Activated CD4-positive, alpha-beta T cell treated with anti-CD3 and anti-CD28 coated beads for 4 hours (primary cell): ENCODE results near the gene IKZF2.

Experiments
- DNase-seq, 2 donors: peaks; one replicate each; pipeline ENCODE4 v3.0.0-alpha.2; 2020

IKZF2 gene

DNA sequence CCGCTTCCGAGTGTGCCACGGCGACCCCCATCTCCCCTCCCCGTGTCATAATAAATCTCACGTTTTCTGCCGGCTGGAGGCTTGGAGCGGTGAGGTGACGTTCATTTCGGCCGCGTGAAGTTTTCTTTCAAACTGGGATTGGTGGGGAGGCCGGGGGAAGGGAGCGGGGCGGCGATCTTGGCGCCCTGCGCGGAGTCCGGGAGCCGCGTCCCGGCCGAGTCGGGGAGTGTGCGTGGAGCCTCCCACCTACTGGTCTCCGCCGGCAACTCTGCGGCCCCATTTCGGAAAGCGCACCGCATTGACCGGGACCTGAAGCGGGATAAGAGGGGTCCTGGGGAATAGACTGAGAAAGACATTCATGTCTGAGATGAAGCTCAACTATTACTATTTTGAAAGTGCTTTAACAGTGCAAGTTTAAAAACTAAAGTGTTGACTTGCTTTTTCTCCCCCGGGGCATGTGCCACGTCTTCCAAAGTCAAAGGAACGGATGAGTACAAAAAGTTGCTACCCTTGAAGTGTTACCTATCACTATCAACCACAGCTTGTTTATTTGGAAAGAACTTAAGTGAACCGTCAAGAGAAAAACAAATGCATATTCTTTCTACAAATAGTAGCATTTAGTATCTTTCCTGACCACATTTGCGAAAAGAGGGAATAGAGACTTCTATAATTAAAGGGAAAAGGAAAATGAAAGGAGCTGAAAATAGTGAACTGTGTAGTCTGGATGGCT lies 818 bp upstream of the IKZF2 start:
- peak in 1 of 2 donors; percentile 10 for DNase-seq

DNA sequence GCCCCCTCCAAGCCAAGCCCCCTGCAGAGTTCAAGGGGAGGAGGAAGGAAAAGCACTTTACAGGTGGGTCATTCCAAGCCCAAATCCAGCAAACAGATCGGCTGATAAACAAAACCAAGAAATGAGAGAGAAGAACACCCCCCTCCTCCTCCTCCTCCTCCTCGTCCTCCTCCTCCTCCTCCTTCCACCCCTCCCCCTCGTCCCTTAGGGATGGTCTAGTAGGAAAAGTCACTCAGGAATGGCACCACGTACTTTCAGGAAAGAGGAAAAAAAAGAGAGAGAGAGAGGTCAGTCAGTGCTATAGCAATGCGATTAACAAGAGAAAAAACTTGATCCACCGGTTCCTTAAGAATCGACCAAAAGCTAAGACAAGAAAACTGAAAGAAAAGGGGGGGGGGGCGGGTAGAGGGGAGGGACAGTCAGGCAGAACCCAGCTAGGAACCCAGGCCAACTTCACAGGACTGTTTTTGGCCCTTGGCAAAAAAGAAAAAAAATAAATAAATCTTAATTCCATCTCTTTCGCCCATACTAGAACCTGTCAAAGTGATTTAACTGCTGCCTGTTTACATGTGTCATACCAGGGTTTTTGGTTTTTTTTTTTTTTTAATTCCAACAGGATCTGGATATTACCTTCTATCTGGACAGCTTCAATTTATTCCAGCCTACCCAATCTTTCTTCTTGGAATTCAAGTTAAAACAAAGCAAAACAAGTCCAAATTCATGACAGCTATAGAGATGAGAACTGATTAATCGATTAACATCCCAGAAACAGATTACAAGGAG lies 906 bp downstream of the IKZF2 start:
- no peak for DNase-seq

DNA sequence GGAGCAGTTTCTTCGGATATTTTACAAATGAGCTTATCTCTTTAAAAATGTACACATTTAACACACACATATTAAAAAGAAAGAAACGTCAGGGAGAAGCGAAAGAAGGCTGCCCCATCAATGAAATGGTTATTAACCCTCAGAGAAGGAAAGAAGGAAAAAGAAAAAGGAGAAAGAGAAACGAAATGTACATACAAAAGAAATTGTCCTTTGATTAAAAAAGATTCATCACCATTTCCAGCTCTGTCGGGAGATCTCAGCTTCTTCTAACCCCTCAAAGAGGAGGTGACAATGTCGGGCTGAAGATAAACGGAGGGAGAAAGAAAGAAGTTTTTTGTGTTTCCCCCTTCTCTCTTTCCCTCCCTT lies 1.5 kb downstream of the IKZF2 start:
- DNase-seq, result no peak

DNA sequence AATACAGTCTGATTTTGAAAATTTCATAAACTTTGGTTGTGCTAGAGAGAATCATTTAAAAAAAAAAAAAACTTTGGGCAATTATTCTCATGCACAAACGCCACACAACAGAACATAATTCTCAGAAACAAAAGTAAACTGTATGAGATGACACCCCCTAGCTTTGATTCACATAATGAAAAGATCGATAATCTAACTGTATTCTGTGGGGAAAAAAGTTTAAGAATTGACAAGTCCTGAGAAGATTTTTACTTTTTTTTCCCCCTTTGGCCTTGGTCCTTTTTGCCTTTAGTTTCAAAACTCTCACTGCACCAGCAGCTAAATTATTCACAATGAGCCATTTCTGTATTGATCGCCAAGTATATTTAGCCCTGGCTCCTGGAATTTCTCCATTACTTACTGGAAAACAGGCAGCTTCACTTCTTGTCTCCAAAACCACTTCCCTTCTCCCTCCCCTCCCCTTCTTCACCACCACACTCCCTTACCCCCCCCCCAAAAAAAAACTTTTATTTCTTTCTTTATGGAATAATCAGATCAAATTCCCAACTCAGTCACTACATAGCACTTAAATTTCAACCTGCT lies 2.0 kb downstream of the IKZF2 start:
- no peak for DNase-seq

DNA sequence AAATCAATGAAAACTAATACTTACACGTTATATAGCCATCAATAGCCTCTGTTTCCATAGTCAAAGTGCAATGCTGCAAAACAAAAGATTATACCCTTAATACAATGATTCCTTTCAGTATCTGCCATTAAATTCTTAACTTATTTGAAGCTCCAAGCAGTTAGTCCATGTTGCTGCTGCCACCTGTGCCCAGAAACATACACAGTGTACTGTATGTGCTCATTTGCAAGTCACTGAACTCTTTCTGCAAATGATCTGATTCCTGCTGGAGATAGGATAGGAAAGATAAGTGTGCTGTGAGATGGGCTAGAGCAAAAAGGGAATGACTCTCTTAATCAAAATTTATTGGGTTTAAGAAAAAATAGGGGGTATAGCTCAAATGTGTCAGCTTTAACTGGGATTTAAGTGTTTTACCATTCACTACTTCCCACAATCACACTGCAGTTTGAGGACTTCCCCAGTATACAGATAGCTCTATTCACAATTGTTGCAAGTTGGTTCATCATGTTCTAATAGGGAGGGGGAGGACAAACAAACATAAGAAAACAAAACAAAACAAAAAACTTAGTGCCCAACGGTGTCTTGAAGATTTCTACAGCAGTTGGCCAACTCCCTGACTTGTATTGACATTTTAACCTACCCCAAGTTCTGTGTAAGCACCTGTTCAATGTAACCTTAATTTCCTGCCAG lies 2.7 kb downstream of the IKZF2 start:
- DNase-seq, result no peak

DNA sequence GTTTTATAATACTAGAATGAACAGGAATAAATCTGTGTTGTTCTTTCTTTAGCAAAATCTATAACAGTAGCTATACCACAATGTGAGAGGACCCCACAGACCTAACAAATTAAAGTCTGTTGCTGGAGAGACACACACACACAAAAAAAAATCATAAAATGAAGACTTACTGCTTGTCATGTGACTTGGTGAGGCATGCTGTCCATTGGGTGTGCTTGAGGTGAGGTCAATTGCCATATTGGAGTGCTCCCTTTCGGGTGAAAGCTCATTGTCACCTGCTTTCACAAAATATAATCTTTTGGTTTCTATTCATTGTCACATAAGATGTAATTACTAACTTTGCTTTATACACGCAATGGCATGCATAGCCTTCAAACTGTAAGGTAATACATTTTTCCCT lies 3.9 kb downstream of the IKZF2 start:
- DNase-seq, result no peak

DNA sequence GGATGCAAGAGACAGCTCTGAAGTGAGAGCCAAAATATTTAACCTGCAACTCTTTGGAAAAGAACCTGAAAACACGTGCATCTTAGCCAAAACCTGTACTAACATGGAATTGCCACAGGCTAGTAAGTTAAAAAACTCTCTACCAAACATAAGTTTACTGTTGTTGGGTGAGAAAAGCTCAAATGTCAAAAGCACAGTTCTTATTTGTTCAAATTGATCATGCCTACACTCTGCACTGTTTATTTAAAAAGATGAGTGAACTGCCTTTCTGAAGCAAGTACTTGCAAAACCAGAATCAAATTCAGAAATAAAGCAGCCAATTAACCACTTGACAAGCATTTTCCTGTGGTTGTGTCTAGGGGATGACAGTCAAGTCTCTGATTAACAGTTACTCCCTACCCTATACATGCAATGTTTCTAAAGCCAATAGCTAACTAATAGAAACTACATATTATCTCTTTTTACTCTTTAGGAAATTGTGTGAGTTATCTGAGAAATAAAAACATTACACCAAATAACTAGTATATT lies 5.6 kb downstream of the IKZF2 start:
- DNase-seq, result no peak

DNA sequence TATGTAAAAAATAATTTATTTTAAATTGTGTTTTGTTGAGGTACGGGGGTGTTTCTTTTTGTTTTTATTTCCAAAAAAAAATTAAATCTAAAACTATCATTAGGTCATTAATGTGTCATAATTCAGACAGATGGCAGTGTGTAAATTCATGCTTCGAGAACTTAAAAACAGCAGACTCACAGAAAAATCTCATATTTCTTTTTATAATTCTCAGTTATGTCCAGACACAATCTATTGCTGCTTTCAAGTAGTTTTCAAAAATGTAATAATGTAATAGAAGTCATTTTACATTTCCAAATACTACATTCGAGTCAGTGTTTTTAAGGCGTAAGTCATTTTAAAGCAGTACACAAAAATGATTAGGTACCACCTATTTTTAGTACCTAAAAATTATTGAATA lies 14.3 kb downstream of the IKZF2 start:
- DNase-seq, result no peak

DNA sequence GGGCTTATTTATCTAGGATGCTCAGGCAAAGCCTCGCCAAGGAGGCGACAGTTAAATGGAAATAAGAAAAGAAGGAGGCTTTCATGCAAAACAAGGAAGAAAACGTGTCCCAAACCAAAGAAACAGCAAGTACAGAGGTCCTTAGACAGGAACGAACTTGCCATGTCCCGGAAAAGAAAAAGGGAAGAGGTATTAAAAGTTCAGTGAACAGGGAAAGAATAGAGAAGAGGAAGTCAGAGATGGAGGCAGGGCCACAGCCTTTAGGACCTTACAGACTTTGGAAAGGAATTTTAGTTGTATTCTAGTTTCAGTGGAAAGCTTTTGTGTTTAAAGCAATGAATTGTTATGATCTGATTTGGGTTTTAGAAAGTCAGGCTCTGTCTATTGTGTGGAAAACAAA lies 22.1 kb downstream of the IKZF2 start:
- DNase-seq, result no peak

DNA sequence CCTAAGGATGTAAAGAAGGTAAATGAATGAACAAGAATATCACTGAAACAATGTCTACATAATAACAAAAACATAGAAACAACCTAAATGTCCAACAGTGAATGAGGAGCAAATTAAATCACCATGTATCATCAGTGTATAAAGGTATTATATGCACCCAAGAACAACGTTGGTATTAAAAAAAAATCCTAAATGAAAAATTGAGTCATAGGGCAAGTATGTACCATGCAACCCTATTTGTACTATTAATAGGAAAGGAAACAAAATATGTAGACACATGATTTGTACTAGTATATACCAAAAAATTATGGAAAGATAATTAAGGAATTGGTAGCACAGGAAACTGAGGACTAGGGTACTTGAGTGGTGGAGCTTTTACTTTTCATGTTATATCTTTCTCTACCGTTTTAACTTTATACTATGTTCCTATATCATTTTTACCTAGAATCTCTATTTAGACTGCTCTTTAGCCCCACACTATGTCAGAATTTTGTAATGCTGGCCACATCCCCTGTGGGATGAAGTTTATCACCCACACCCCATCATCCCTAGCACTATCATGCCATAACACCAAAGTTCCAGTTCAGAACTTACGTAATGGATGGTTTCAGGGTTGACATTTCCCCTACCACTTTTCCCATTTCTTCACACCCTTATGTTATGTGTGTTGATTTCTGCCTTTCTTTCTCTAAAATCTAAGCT lies 25.6 kb downstream of the IKZF2 start:
- DNase-seq, result no peak

DNA sequence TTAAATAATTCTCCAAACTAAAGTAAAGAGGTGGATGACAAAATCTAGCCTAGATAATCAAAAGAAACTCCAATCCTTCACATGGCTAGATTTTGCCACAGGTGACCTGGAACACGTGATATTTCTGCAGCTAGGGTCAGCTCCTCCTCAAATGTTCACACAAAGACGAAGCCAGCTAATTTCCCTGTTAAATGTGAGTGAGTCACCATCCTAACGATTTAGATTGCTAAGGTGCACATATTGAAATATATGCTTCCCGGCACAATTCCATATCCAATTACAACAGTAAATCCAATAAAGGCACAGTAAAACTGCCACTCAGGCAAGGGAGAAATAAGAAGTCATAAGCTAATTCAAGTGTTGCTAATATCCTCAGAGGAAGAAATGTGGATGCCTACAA lies 28.7 kb downstream of the IKZF2 start:
- no peak for DNase-seq

DNA sequence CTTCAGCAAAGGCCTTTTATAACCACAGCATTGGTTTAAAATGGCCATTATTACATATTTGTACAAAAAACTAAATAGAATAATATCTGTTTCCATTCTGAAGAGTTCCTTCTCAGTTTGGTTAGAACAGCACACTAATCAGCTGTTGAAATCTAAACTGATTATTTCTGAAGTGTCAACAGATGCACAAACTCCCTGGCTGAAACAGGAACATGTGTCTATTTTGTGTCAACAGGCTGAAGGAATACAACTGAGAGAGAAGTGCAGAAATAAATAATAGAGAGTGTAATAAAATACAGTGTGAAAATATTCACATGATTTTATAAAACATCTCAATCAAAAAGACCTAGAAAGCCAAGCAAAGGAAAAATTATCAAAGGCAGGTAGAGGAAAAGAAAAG lies 29.7 kb downstream of the IKZF2 start:
- DNase-seq, result no peak

DNA sequence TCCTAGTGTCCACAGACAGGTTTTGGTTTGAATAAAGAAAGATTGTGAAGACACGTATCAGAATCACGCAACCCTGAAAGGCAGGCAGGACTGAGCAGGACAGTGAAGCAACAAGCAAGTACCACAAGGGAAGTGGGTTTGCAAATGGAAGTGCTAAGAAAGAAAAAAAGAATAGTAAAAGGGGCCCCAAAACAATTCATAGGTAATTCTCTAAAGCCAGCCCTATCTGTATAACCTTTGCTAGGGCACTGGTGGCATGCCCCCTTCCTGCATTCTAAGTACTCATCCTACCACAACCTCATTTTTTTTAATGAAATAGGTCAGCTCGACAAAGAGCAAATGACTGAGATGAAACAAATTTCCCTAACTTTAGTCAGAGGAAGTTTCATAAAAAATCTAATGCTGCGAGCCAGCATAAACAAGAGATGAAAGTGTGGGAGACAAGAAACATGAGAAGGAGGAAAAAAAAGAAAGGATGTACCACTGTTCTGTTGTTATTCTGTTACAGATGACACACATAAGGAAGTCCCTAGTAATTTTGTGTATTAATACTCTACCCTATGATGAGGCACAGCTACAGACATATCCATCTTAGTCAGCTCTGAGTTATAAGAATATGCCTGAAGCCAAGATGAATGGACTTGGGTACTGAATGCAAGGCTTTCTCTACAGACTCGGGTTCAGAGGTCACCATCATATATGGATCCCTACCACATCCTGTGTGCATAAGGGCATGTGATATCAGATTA lies 32.2 kb downstream of the IKZF2 start:
- DNase-seq, result peak in 1 of 2 donors; percentile 3

DNA sequence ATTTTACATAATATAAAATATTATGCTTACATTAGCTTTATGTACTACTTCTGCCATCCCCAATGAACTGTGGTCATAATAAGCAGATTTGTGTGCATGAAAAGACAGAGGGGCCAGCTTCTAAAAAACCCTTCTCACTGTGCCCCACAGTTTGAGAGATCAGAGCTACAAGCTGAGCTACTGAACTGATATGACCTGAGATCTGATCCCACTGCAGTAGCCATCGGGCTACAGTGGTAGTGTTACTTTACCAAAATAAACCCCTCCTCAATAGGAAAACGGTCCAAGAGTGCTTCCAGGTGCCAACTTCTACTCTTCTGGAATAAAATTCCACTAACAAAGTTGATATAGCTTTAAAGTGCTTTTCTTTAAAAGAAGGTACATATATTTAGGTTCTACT lies 43.1 kb downstream of the IKZF2 start:
- DNase-seq, result no peak

DNA sequence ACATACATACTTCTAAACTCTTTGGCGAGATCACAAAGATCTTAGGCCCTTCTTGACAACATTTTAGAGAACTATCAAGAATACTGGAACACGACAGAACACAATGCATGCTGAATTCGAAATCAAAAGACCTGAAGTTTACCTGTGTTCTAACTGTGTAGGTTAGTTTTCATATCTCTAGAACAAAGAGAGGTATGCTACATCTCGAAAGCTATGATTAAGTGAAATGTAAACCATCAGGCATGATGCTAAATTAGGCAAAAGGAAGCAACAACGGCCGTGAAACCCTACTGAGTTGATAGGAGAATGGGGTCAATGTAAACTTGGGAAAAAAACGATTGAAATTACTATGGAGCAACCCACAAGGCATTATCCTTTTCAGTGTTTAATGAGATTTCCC lies 43.7 kb downstream of the IKZF2 start:
- no peak for DNase-seq

DNA sequence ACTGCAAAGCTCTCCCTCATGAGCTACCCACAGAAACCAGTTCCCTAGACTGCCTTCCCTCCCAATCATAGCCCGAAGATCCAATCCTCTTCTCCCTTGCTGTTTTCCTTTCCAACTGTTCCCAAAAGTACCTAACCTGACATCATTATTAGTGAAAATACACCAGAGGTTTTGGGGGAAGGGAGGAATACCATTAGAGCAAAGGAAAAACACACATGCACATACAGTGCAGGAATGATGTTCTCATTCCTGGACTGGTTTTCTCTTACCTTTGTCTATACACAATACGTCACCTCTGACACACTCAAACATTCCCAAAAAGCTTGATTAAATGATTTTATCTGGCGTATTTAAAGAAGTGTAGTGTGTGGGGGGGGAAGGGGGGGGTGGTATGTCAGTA lies 46.2 kb downstream of the IKZF2 start:
- DNase-seq, result no peak

DNA sequence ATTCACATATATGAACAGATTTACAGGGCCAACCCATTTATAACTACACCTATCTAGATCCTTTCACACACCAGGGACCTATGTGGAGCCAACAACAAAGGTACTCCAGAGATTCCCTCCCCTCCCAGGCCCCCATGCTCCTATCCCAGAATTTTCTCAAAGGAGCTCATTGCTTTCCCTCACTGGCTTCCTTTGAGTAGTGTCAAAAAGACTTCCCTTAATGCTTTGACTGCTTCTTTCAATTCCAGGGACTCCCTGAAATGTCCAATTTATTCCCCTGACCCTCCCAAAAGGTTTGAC lies 46.6 kb downstream of the IKZF2 start:
- DNase-seq, result no peak

DNA sequence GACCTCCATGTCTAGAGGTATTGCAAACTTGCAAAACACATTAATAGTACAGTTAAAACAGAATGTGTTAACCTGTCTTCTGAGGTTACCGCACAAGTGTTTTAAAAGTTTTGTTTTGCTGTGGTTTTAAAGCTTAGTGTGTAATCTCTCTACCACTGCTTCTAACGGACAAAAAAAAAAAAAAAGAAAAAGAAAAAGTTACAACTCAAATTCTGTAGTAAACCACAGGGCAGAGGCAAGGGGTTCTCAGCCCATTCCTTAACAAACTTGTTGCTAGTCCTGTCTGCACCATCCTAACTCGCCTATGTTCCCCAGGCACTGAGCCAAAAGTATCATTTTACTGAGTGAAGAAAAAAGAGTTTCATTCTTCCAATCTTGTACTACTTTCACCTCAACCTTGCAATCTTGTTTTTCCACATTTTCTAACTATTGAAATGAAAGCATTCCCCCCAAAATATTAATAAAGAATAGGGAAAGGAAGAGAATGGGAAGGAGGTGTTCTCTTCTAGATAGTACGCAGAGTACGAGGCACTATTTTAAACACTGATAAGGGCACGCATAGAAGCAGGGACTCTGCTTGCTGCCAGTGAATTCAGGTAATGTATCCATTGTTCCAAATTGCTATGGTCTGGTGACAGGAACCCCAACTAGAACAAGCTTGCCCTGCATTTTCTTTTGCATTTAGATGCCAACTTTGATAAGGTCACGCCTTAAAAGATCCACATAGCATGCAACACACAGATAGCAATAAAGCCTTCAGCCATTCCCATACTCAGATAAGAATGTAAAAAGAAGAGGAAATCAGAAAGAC lies 47.1 kb downstream of the IKZF2 start:
- DNase-seq, result no peak

DNA sequence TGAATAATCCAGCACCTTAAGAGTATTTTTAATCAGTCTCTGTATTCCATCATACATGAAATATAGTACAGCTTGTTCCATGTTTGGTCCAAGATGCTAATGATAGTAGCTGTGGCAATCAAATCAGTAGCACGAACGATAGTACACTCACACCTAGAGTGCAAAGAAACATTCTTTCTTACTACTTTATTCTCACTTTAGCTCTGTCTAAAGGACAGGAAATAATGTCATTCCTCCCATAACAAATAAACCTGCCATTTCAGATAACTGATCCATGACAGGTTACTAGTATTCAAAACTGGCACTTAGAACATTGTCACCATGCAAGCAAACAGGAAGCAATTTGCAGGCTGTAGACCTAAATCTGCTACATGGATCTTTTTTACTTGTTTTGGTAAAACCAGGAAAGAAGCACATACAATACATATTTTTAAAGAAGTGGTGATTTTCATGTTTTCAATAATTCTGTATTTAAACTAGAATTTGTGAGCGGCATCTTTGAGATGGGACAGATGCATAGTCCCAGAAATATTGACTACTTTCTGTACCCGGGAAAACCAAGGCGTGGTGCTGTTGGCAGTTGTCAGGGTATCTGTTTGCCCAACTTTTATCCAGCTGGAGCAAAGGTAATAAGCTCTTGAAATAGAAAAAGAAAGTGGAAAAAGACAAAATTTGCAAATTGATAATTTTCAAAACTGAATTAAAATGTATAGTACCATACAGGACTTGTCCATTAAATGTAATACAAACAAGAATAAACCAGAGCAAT lies 49.5 kb downstream of the IKZF2 start:
- no peak for DNase-seq

DNA sequence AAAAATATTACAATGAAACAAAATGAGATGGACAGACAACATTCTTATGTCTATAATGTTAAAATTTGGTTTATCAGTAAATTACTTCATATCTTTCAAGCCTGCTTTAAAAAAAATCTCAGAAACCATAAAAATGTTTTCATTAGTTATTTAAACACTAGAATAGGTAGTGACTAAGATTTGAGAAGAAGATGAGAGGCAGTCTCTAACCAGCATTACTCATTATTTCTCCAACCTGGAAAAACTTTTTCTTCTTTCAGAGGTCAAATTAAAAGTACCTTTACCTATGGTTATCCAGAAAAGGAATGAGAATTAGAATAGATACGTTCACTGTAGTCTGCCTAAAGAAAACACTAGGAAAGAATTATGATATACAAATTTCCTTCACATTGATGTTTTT lies 50.3 kb downstream of the IKZF2 start:
- DNase-seq, result no peak

DNA sequence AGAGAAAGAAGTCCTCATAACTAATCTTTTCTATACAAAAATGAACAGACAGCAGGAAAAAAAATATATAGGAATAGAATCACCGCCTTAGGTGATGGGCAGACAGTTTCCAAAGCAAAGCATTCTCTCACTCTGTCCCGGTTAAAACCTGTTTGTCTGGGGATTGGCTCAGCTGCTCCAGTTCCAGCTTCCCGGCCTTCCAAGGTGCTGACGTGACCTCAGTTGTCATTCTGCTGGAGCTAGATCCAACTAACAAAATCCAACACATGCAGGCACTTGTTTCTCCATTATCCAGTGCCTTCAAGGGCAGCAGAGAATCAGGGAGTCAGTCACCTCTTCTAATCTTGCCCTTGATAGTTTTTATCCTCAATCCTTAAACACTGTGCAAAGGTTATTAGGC lies 52.8 kb downstream of the IKZF2 start:
- DNase-seq, result no peak
